GM18517 (cell line): ENCODE data around the gene RSAD1.

Experiments used
- ATAC-seq: cut with Tn5 transposase; IDR thresholded peaks from one replicate; pipeline ENCODE4 v1.9.1; 2021; ENCODE audit warnings: mild to moderate bottlenecking, moderate library complexity; ENCODE audit not compliant: unreplicated experiment

RSAD1 gene

GRCh38 chr17:50457621-50458020, 21.0 kb upstream of the RSAD1 start:
- ATAC-seq: no peak

- ATAC-seq: no peak
Measured at GRCh38 chr17:50458270-50458669, 20.4 kb upstream of the RSAD1 start.

- ATAC-seq: no peak
Measured at GRCh38 chr17:50458701-50459676, 19.7 kb upstream of the RSAD1 start.

GRCh38 chr17:50459756-50460155, 18.9 kb upstream of the RSAD1 start:
- no peak for ATAC-seq

GRCh38 chr17:50460831-50461526, 17.7 kb upstream of the RSAD1 start:
- ATAC-seq: no peak

GRCh38 chr17:50461550-50462132, 17.0 kb upstream of the RSAD1 start:
- no peak for ATAC-seq

- no peak for ATAC-seq
Measured at GRCh38 chr17:50462446-50462845, 16.2 kb upstream of the RSAD1 start.

- ATAC-seq: no peak
Measured at GRCh38 chr17:50464121-50464520, 14.5 kb upstream of the RSAD1 start.

GRCh38 chr17:50464736-50465135, 13.9 kb upstream of the RSAD1 start:
- no peak for ATAC-seq

- ATAC-seq: no peak
Measured at GRCh38 chr17:50465171-50465570, 13.5 kb upstream of the RSAD1 start.

- ATAC-seq: no peak
Measured at GRCh38 chr17:50465635-50466034, 13.0 kb upstream of the RSAD1 start.

- no peak for ATAC-seq
Measured at GRCh38 chr17:50466371-50467113, 12.1 kb upstream of the RSAD1 start.

GRCh38 chr17:50467114-50467854, 11.4 kb upstream of the RSAD1 start:
- no peak for ATAC-seq

GRCh38 chr17:50467855-50468303, 10.8 kb upstream of the RSAD1 start:
- no peak for ATAC-seq

GRCh38 chr17:50468304-50469207, 10.1 kb upstream of the RSAD1 start, which contains the start of gene CHAD:
TSS of gene CHAD (minus strand) at chr17:50468880. CDS start at chr17:50468813, 67 bp downstream.
- no peak for ATAC-seq

- ATAC-seq: no peak
Measured at GRCh38 chr17:50469208-50469605, 9.5 kb upstream of the RSAD1 start.

- no peak for ATAC-seq
Measured at GRCh38 chr17:50469671-50470305, 8.9 kb upstream of the RSAD1 start.

GRCh38 chr17:50470426-50470825, 8.2 kb upstream of the RSAD1 start:
- no peak for ATAC-seq
